ENCODE data around the gene ZNF764. TPM values are rescaled to one million over a fixed set of nuclear protein-coding genes. Genes with fewer than 3 reads are reported as not detected.
A peak's percentile ranks its signal among the peaks of the same experiment; 100 is the strongest.

The ZNF764 gene
- total and polyA plus RNA-seq, 4 experiments from 2014 or later, result 4.2 to 29.3 (median 18.8) TPM

DNA sequence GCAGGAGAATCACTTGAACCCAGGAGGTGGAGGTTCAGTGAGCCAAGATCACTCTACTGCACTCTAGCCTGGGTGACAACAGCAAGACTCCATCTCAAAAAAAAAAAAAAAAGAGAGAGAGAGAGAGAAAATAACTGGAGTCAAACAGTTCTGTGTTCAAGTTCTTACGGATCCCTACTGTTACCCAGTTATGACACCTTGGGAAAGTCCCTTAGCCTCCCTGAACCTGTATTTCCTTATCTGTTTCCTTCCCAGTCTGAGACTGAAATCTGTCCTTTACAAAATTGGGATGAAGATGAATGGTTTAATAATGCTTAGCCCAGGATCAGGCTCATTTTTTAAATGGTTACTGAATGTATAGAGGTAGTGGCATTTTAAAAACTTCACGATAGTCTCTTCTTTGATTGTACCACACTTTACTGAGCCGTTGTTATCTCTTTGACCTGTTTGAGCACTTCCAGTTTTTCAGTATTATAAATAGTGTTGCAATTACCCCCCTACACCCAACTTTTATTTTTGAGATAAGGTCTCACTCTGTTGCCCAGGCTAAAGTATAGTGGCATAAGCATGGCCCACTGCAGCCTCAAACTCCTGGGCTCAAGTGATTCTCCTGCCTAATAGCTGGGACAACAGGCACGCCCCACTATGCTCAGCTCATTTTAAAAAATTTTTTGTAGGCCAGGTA, 49.0 kb downstream of the ZNF764 start:
- Mint-ChIP-seq H3K9me3 (no peaks in the 10 kb centered on the region), H3K27ac (peak overlapping the region in 5 of 7 donors; percentile 18 to 85 (median 48)), H3K27me3 (no peaks in the 10 kb centered on the region), H3K36me3 (peaks cover 56 to 58% of the 10 kb centered on the region in 2 donors), H3K4me3 (no peak overlapping the region), H3K4me1 (peaks cover 0 to 12% (median 5%) of the 10 kb centered on the region in 4 donors)
- H3K27me3 ChIP-seq (ENCODE audit: insufficient read depth, low read length), result no peaks in the 10 kb centered on the region
- H3K9me3 ChIP-seq (ENCODE audit: control insufficient read depth in 1 of 2, low read length in 2 of 2), result no peaks in the 10 kb centered on the region
- CTCF ChIA-PET (ENCODE audit: partially characterized antibody), result interaction anchor here (1.1 to 1.7 kb wide), 6 partner anchors 25 to 120 kb away, joined by 3 to 8 read pairs (median 4); partner anchors contain the start of gene ZNF747
- no peak for DNase-seq
- intact Hi-C loops (cut with micrococcal nuclease), result no loop called here
- H3K4me3 ChIP-seq (ENCODE audit: low read length in 2 of 2), result no peak overlapping the region
- H3K36me3 ChIP-seq (ENCODE audit: insufficient read depth, low read length), result peaks cover 79% of the 10 kb centered on the region
- POLR2A ChIA-PET (ENCODE audit: partially characterized antibody), result interaction anchor here (0.9 to 5.1 kb wide), 13 partner anchors 11 to 101 kb away, joined by 3 to 22 read pairs (median 6); partner anchors contain the start of genes DCTPP1, ITGAL and ZNF689
- H3K27ac ChIP-seq (ENCODE audit: low read depth, low read length), result no peak overlapping the region
- H3K4me1 ChIP-seq (ENCODE audit: insufficient read depth, low read length), result no peaks in the 10 kb centered on the region

Small RNA genes lying within 50 kb of the gene (microRNA-seq; reads per million reads assigned to microRNA genes)
- 6.2 reads per million, percentile 29 among the genes with 10 or more reads in this experiment for gene MIR4518 (ENCODE audit: borderline microRNAs expressed, borderline number of aligned reads, borderline replicate concordance)

Other genes with a start within 250 kb of the ZNF764 start
- 10 to 100 TPM; 72.9 to 79.4 TPM for gene CD2BP2, start 203.1 kb downstream of the ZNF764 start, total RNA-seq
- 10 to 100 TPM; 23.7 to 24.4 TPM for gene CD2BP2, start 203.1 kb downstream of the ZNF764 start, polyA plus RNA-seq
- gene TBC1D10B, start 187.9 kb downstream of the ZNF764 start, total RNA-seq, result 10 to 100 TPM; 47.0 to 55.3 TPM
- 10 to 100 TPM in 1 of 2 donors, 1 to 10 TPM in 1; 8.5 to 16.1 TPM for gene TBC1D10B, start 187.9 kb downstream of the ZNF764 start, polyA plus RNA-seq
- 1 to 10 TPM in 1 of 2 experiments, not detected in 1; 1.3 TPM for gene MYL11, start 183.6 kb downstream of the ZNF764 start, total RNA-seq
- gene MYL11, start 183.6 kb downstream of the ZNF764 start, polyA plus RNA-seq, result 1 to 10 TPM in 1 of 2 donors, not detected in 1; 1.1 TPM
- gene SEPTIN1, start 175.8 kb downstream of the ZNF764 start, total RNA-seq, result 100 to 1,000 TPM; 198 to 206 TPM
- 100 to 1,000 TPM; 210 to 212 TPM for gene SEPTIN1, start 175.8 kb downstream of the ZNF764 start, polyA plus RNA-seq
- 10 to 100 TPM; 15.8 to 16.7 TPM for gene ZNF48, start 163.0 kb downstream of the ZNF764 start, total RNA-seq
- gene ZNF48, start 163.0 kb downstream of the ZNF764 start, polyA plus RNA-seq, result 10 to 100 TPM in 1 of 2 donors, 1 to 10 TPM in 1; 5.5 to 10.7 TPM
- 1 to 10 TPM; 6.0 to 6.5 TPM for gene ZNF771, start 150.8 kb downstream of the ZNF764 start, total RNA-seq
- 1 to 10 TPM; 1.4 to 5.0 TPM for gene ZNF771, start 150.8 kb downstream of the ZNF764 start, polyA plus RNA-seq
- gene DCTPP1, start 128.3 kb downstream of the ZNF764 start, total RNA-seq, result 10 to 100 TPM; 15.0 to 18.0 TPM
- 100 to 1,000 TPM in 1 of 2 donors, 10 to 100 TPM in 1; 87.0 to 115 TPM for gene DCTPP1, start 128.3 kb downstream of the ZNF764 start, polyA plus RNA-seq
- 10 to 100 TPM; 42.0 to 44.4 TPM for gene SEPHS2, start 112.5 kb downstream of the ZNF764 start, total RNA-seq
- gene SEPHS2, start 112.5 kb downstream of the ZNF764 start, polyA plus RNA-seq, result 10 to 100 TPM; 56.4 to 65.9 TPM
- gene ITGAL, start 85.6 kb downstream of the ZNF764 start, total RNA-seq, result 100 to 1,000 TPM; 648 to 657 TPM
- 100 to 1,000 TPM; 110 to 159 TPM for gene ITGAL, start 85.6 kb downstream of the ZNF764 start, polyA plus RNA-seq
- 1 to 10 TPM; 5.8 to 6.1 TPM for gene ZNF768, start 31.8 kb downstream of the ZNF764 start, total RNA-seq
- 1 to 10 TPM in 1 of 2 donors, under 1 TPM in 1; 0.69 to 1.7 TPM for gene ZNF768, start 31.8 kb downstream of the ZNF764 start, polyA plus RNA-seq
- 10 to 100 TPM; 15.7 to 17.8 TPM for gene ZNF747, start 23.5 kb downstream of the ZNF764 start, total RNA-seq
- 1 to 10 TPM; 7.8 to 8.8 TPM for gene ZNF747, start 23.5 kb downstream of the ZNF764 start, polyA plus RNA-seq
- gene ZNF688, start 13.3 kb upstream of the ZNF764 start, total RNA-seq, result 10 to 100 TPM; 21.4 to 22.7 TPM
- gene ZNF688, start 13.3 kb upstream of the ZNF764 start, polyA plus RNA-seq, result 10 to 100 TPM; 31.7 to 33.8 TPM
- 10 to 100 TPM; 33.4 to 34.2 TPM for gene ZNF785, start 27.3 kb upstream of the ZNF764 start, total RNA-seq
- gene ZNF785, start 27.3 kb upstream of the ZNF764 start, polyA plus RNA-seq, result 1 to 10 TPM; 1.7 to 3.4 TPM
- 10 to 100 TPM; 13.1 to 14.5 TPM for gene ZNF689, start 52.0 kb upstream of the ZNF764 start, total RNA-seq
- gene ZNF689, start 52.0 kb upstream of the ZNF764 start, polyA plus RNA-seq, result 10 to 100 TPM; 11.9 to 13.5 TPM
- gene PRR14, start 92.6 kb upstream of the ZNF764 start, total RNA-seq, result 100 to 1,000 TPM in 1 of 2 experiments, 10 to 100 TPM in 1; 92.0 to 100 TPM
- 10 to 100 TPM in 1 of 2 donors, 1 to 10 TPM in 1; 8.7 to 25.9 TPM for gene PRR14, start 92.6 kb upstream of the ZNF764 start, polyA plus RNA-seq
- 100 to 1,000 TPM; 164 to 172 TPM for gene FBRS, start 100.1 kb upstream of the ZNF764 start, total RNA-seq
- 1 to 10 TPM in 1 of 2 donors, under 1 TPM in 1; 0.70 to 7.9 TPM for gene FBRS, start 100.1 kb upstream of the ZNF764 start, polyA plus RNA-seq
- 100 to 1,000 TPM; 101 to 115 TPM for gene SRCAP, start 140.8 kb upstream of the ZNF764 start, total RNA-seq
- gene SRCAP, start 140.8 kb upstream of the ZNF764 start, polyA plus RNA-seq, result 10 to 100 TPM in 1 of 2 donors, 1 to 10 TPM in 1; 1.2 to 35.4 TPM
- gene PHKG2, start 190.1 kb upstream of the ZNF764 start, total RNA-seq, result 10 to 100 TPM; 54.1 to 54.9 TPM
- gene PHKG2, start 190.1 kb upstream of the ZNF764 start, polyA plus RNA-seq, result 10 to 100 TPM; 42.0 to 63.5 TPM
- 1 to 10 TPM; 2.6 to 3.4 TPM for gene CFAP119, start 203.7 kb upstream of the ZNF764 start, total RNA-seq
- gene CFAP119, start 203.7 kb upstream of the ZNF764 start, polyA plus RNA-seq, result under 1 TPM; 0.22 to 0.42 TPM
- gene RNF40, start 203.9 kb upstream of the ZNF764 start, total RNA-seq, result 100 to 1,000 TPM; 101 to 109 TPM
- 10 to 100 TPM; 16.6 to 52.4 TPM for gene RNF40, start 203.9 kb upstream of the ZNF764 start, polyA plus RNA-seq
- gene ZNF629, start 228.8 kb upstream of the ZNF764 start, total RNA-seq, result 1 to 10 TPM; 4.7 to 5.4 TPM
- under 1 TPM; 0.07 to 0.94 TPM for gene ZNF629, start 228.8 kb upstream of the ZNF764 start, polyA plus RNA-seq